IPS-20b (cell line): ENCODE measurements around the gene NFATC2.
"Not testable (repeated sequence)": the region's sequence is repeated elsewhere in the genome, so short reads cannot be mapped to it uniquely, and the experiment has no call there.

ENCODE experiments used
- H3K27ac ChIP-seq: one replicate; pipeline ENCODE4 v1.5.1; 2013; ENCODE audit warnings: low read length
- H3K27me3 ChIP-seq: 2 replicates; pipeline ENCODE4 v1.6.1; 2013; ENCODE audit warnings: mild to moderate bottlenecking, low read length, inconsistent platforms; ENCODE audit not compliant: insufficient read depth
- H3K36me3 ChIP-seq: 2 replicates; pipeline ENCODE4 v1.6.1; 2013; ENCODE audit warnings: low read depth, mild to moderate bottlenecking, inconsistent platforms, low read length, moderate library complexity; ENCODE audit not compliant: insufficient read depth
- H3K4me1 ChIP-seq: 2 replicates; pipeline ENCODE4 v1.6.1; 2013; ENCODE audit warnings: mild to moderate bottlenecking, control low read depth, inconsistent platforms, low read length, moderate library complexity; ENCODE audit not compliant: insufficient read depth
- H3K4me3 ChIP-seq: 2 replicates; pipeline ENCODE4 v1.5.1; 2013; ENCODE audit warnings: mild to moderate bottlenecking, low read length, inconsistent platforms
- H3K9ac ChIP-seq: 2 replicates; pipeline ENCODE4 v1.6.1; 2013; ENCODE audit warnings: low read depth, mild to moderate bottlenecking, inconsistent platforms, low read length, moderate library complexity
- H3K9me3 ChIP-seq: 2 replicates; pipeline ENCODE4 v1.6.1; 2013; ENCODE audit warnings: mild to moderate bottlenecking, low read depth, low read length, inconsistent platforms; ENCODE audit not compliant: insufficient read depth

NFATC2 gene

GRCh38 chr20:51486197-51487005 lies 56.1 kb downstream of the NFATC2 start:
- H3K27ac ChIP-seq: no peak overlapping the region
- H3K9ac ChIP-seq: no peak overlapping the region
- H3K36me3 ChIP-seq: no peaks in the 10 kb centered on the region
- H3K4me3 ChIP-seq: no peak overlapping the region
- H3K9me3 ChIP-seq: no peaks in the 10 kb centered on the region
- no peaks in the 10 kb centered on the region for H3K27me3 ChIP-seq
- no peaks in the 10 kb centered on the region; the same call in 1 of the 2 replicates for H3K4me1 ChIP-seq

GRCh38 chr20:51484831-51485230 lies 57.7 kb downstream of the NFATC2 start:
- Histone ChIP-seq H3K27me3 (no peaks in the 10 kb centered on the region), H3K36me3 (no peaks in the 10 kb centered on the region), H3K4me3 (no peak overlapping the region), H3K27ac (no peak overlapping the region), H3K9me3 (no peaks in the 10 kb centered on the region), H3K4me1 (no peaks in the 10 kb centered on the region; the same call in 1 of the 2 replicates), H3K9ac (no peak overlapping the region)

- H3K27ac ChIP-seq: no peak overlapping the region
- no peaks in the 10 kb centered on the region; the same call in 1 of the 2 replicates for H3K4me1 ChIP-seq
- H3K4me3 ChIP-seq: no peak overlapping the region
- no peaks in the 10 kb centered on the region for H3K27me3 ChIP-seq
- H3K36me3 ChIP-seq: no peaks in the 10 kb centered on the region
- H3K9ac ChIP-seq: no peak overlapping the region
- H3K9me3 ChIP-seq: no peaks in the 10 kb centered on the region
Measured at GRCh38 chr20:51484141-51484815, 58.2 kb downstream of the NFATC2 start.

- Histone ChIP-seq H3K9me3 (no peaks in the 10 kb centered on the region), H3K27me3 (no peaks in the 10 kb centered on the region), H3K9ac (no peak overlapping the region), H3K4me1 (no peaks in the 10 kb centered on the region; the same call in 1 of the 2 replicates), H3K36me3 (no peaks in the 10 kb centered on the region), H3K4me3 (no peak overlapping the region), H3K27ac (no peak overlapping the region)
Measured at GRCh38 chr20:51482836-51483473, 59.6 kb downstream of the NFATC2 start.

- Histone ChIP-seq H3K9me3 (no peaks in the 10 kb centered on the region), H3K27ac (no peak overlapping the region), H3K27me3 (no peaks in the 10 kb centered on the region), H3K9ac (no peak overlapping the region), H3K4me1 (no peaks in the 10 kb centered on the region), H3K4me3 (no peak overlapping the region), H3K36me3 (no peaks in the 10 kb centered on the region)
Measured at GRCh38 chr20:51481341-51481914, 61.1 kb downstream of the NFATC2 start.

- H3K4me3 ChIP-seq: no peak overlapping the region
- no peaks in the 10 kb centered on the region for H3K36me3 ChIP-seq
- H3K27ac ChIP-seq: no peak overlapping the region
- no peaks in the 10 kb centered on the region for H3K4me1 ChIP-seq
- no peak overlapping the region for H3K9ac ChIP-seq
- H3K27me3 ChIP-seq: no peaks in the 10 kb centered on the region
- no peaks in the 10 kb centered on the region for H3K9me3 ChIP-seq
Measured at GRCh38 chr20:51480507-51481270, 61.8 kb downstream of the NFATC2 start.

GRCh38 chr20:51476106-51476505 lies 66.4 kb downstream of the NFATC2 start:
- not testable (repeated sequence) for H3K4me1 ChIP-seq, H3K9me3 ChIP-seq, H3K36me3 ChIP-seq, H3K4me3 ChIP-seq, H3K27ac ChIP-seq, H3K9ac ChIP-seq, H3K27me3 ChIP-seq

- Histone ChIP-seq H3K4me3 (no peak overlapping the region), H3K9me3 (no peaks in the 10 kb centered on the region), H3K27me3 (no peaks in the 10 kb centered on the region), H3K4me1 (no peaks in the 10 kb centered on the region), H3K9ac (no peak overlapping the region), H3K36me3 (no peaks in the 10 kb centered on the region), H3K27ac (no peak overlapping the region)
Measured at GRCh38 chr20:51473771-51474170, 68.7 kb downstream of the NFATC2 start.

GRCh38 chr20:51473256-51473655 lies 69.3 kb downstream of the NFATC2 start:
- H3K27me3 ChIP-seq: no peaks in the 10 kb centered on the region
- H3K4me3 ChIP-seq: no peak overlapping the region
- no peak overlapping the region for H3K27ac ChIP-seq
- H3K9ac ChIP-seq: no peak overlapping the region
- H3K4me1 ChIP-seq: no peaks in the 10 kb centered on the region
- no peaks in the 10 kb centered on the region for H3K36me3 ChIP-seq
- no peaks in the 10 kb centered on the region for H3K9me3 ChIP-seq

GRCh38 chr20:51470907-51471411 lies 71.6 kb downstream of the NFATC2 start:
- no peak overlapping the region for H3K27ac ChIP-seq
- H3K36me3 ChIP-seq: no peaks in the 10 kb centered on the region
- H3K9ac ChIP-seq: no peak overlapping the region

GRCh38 chr20:51470499-51470820 lies 72.1 kb downstream of the NFATC2 start:
- Histone ChIP-seq H3K27me3 (no peaks in the 10 kb centered on the region), H3K9me3 (no peaks in the 10 kb centered on the region), H3K9ac (no peak overlapping the region), H3K36me3 (no peaks in the 10 kb centered on the region), H3K4me1 (no peaks in the 10 kb centered on the region), H3K4me3 (no peak overlapping the region), H3K27ac (no peak overlapping the region)

More at GRCh38 chr20:51470907-51471411, 71.6 kb downstream of the NFATC2 start:
- Histone ChIP-seq H3K4me1 (no peaks in the 10 kb centered on the region), H3K4me3 (no peak overlapping the region), H3K9me3 (no peaks in the 10 kb centered on the region), H3K27me3 (no peaks in the 10 kb centered on the region)
